DND-41 (cell line): ENCODE measurements around the gene TPCN1.

ENCODE experiments used
- ATAC-seq: fragments of 200-7000 bp; cut with Tn5 transposase; 3 replicates; pipeline ENCODE4 v1.9.1; 2021; ENCODE audit warnings: low read depth; ENCODE audit not compliant: insufficient read depth
- DNase-seq: peaks from one replicate; pipeline ENCODE4 v3.0.0-alpha.2; 2020
- H2AFZ ChIP-seq: 2 replicates; pipeline ENCODE4 v1.6.0; 2012; ENCODE audit warnings: low read depth, low read length
- H3K27ac ChIP-seq: 2 replicates; pipeline ENCODE4 v1.5.1; 2012; ENCODE audit warnings: low read length, inconsistent platforms
- H3K27me3 ChIP-seq: fragments of 200-600 bp; sonication (generic); 2 replicates; pipeline ENCODE4 v1.6.0; 2012; ENCODE audit warnings: low read length, mild to moderate bottlenecking, inconsistent platforms; ENCODE audit not compliant: insufficient read depth, poor library complexity
- H3K36me3 ChIP-seq: 2 replicates; pipeline ENCODE4 v1.5.1; 2012; ENCODE audit warnings: low read length, inconsistent platforms; ENCODE audit not compliant: insufficient read depth
- H3K4me1 ChIP-seq: 2 replicates; pipeline ENCODE4 v1.5.1; 2012; ENCODE audit warnings: mild to moderate bottlenecking, low read length; ENCODE audit not compliant: insufficient read depth
- H3K4me2 ChIP-seq: 2 replicates; pipeline ENCODE4 v1.6.0; 2012; ENCODE audit warnings: mild to moderate bottlenecking, moderate library complexity, low read length, inconsistent platforms; ENCODE audit not compliant: insufficient read depth
- H3K4me3 ChIP-seq, 2 experiments: fragments of 200-600 bp in 1 of 2; shearing (Covaris generic) in 1 of 2; 2 replicates each; pipeline ENCODE4 v1.5.1; 2012 to 2016; ENCODE audit warnings: inconsistent platforms in 2 of 2, low read length in 2 of 2, mild to moderate bottlenecking in 2 of 2, low read depth in 1 of 2, moderate library complexity in 1 of 2
- H3K79me2 ChIP-seq: 2 replicates; pipeline ENCODE4 v1.6.0; 2012; ENCODE audit warnings: low read length, inconsistent platforms; ENCODE audit not compliant: insufficient read depth
- H3K9ac ChIP-seq: 2 replicates; pipeline ENCODE4 v1.6.0; 2012; ENCODE audit warnings: low read depth, mild to moderate bottlenecking, inconsistent platforms, low read length, moderate library complexity
- H3K9me3 ChIP-seq: 2 replicates; pipeline ENCODE4 v1.5.1; 2012; ENCODE audit warnings: low read length, moderate library complexity, mild to moderate bottlenecking, inconsistent platforms; ENCODE audit not compliant: insufficient read depth, severe bottlenecking
- H4K20me1 ChIP-seq: 2 replicates; pipeline ENCODE4 v1.6.0; 2012; ENCODE audit warnings: low read length; ENCODE audit not compliant: insufficient read depth
- EZH2 ChIP-seq: IDR thresholded peaks from 3 replicates; pipeline ENCODE4 v1.6.1; 2012; ENCODE audit warnings: borderline replicate concordance, low read depth, mild to moderate bottlenecking, moderate library complexity, low read length, inconsistent platforms; ENCODE audit not compliant: severe bottlenecking
- TF ChIP-seq, protein P1 (sequence below): IDR thresholded peaks from 2 replicates; pipeline ENCODE4 v1.5.1; 2012; ENCODE audit warnings: borderline replicate concordance, low read length, moderate library complexity, mild to moderate bottlenecking; ENCODE audit not compliant: poor library complexity, severe bottlenecking; ENCODE audit errors: extremely low read depth

The TPCN1 gene

GRCh38 chr12:113326775-113327395 lies 105.6 kb downstream of the TPCN1 start:
- peaks cover 3% of the 10 kb centered on the region for H3K9me3 ChIP-seq
- peaks cover 3% of the 10 kb centered on the region for H4K20me1 ChIP-seq
- H3K27me3 ChIP-seq: no peaks in the 10 kb centered on the region
- TF ChIP-seq, protein P1, sequence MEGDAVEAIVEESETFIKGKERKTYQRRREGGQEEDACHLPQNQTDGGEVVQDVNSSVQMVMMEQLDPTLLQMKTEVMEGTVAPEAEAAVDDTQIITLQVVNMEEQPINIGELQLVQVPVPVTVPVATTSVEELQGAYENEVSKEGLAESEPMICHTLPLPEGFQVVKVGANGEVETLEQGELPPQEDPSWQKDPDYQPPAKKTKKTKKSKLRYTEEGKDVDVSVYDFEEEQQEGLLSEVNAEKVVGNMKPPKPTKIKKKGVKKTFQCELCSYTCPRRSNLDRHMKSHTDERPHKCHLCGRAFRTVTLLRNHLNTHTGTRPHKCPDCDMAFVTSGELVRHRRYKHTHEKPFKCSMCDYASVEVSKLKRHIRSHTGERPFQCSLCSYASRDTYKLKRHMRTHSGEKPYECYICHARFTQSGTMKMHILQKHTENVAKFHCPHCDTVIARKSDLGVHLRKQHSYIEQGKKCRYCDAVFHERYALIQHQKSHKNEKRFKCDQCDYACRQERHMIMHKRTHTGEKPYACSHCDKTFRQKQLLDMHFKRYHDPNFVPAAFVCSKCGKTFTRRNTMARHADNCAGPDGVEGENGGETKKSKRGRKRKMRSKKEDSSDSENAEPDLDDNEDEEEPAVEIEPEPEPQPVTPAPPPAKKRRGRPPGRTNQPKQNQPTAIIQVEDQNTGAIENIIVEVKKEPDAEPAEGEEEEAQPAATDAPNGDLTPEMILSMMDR: no peak
- TF ChIP-seq EZH2: no peak
- ATAC-seq: no peak
- H3K27ac ChIP-seq: no peak overlapping the region
- H3K4me1 ChIP-seq: peaks cover 3% of the 10 kb centered on the region; the same call in 1 of the 2 replicates
- no peak overlapping the region for H3K4me2 ChIP-seq
- 0 out of 2 replicates have a peak, but pooled peaks cover 3% of the 10 kb centered on the region for H3K79me2 ChIP-seq
- H3K36me3 ChIP-seq: peaks cover 56% of the 10 kb centered on the region
- no peak for DNase-seq
- H2AFZ ChIP-seq: no peak overlapping the region
- H3K4me3 ChIP-seq: no peak overlapping the region
- H3K9ac ChIP-seq: no peak overlapping the region

- peaks cover 11% of the 10 kb centered on the region for H4K20me1 ChIP-seq
- ATAC-seq (no peak), DNase-seq (no peak)
- H3K4me2 ChIP-seq: no peak overlapping the region
- peaks cover 13% of the 10 kb centered on the region for H3K4me1 ChIP-seq
- H3K9ac ChIP-seq: no peak overlapping the region
- TF ChIP-seq EZH2: no peak
- TF ChIP-seq, protein P1: no peak
- H3K27me3 ChIP-seq: no peaks in the 10 kb centered on the region
- H3K27ac ChIP-seq: no peak overlapping the region
- H3K79me2 ChIP-seq: peaks cover 7% of the 10 kb centered on the region; the same call in 1 of the 2 replicates
- peaks cover 56% of the 10 kb centered on the region for H3K36me3 ChIP-seq
- no peaks in the 10 kb centered on the region for H3K9me3 ChIP-seq
- no peak overlapping the region for H3K4me3 ChIP-seq
- no peak overlapping the region for H2AFZ ChIP-seq
These were observed 107.2 kb downstream of the TPCN1 start for GRCh38 chr12:113328368-113328889.

- no peak overlapping the region for H3K4me3 ChIP-seq
- H3K27me3 ChIP-seq: no peaks in the 10 kb centered on the region
- no peak overlapping the region; the same call in 1 of the 2 replicates for H3K27ac ChIP-seq
- peaks cover 56% of the 10 kb centered on the region for H3K36me3 ChIP-seq
- peaks cover 21% of the 10 kb centered on the region for H3K4me1 ChIP-seq
- no peak overlapping the region for H3K9ac ChIP-seq
- H2AFZ ChIP-seq: no peak overlapping the region
- H4K20me1 ChIP-seq: peaks cover 11% of the 10 kb centered on the region
- peaks cover 12% of the 10 kb centered on the region for H3K79me2 ChIP-seq
- ATAC-seq (no peak), DNase-seq (no peak)
- no peaks in the 10 kb centered on the region for H3K9me3 ChIP-seq
- no peak for TF ChIP-seq EZH2
- TF ChIP-seq, protein P1: no peak
- H3K4me2 ChIP-seq: no peak overlapping the region
These were observed 107.9 kb downstream of the TPCN1 start for GRCh38 chr12:113329022-113329790.
